ENCODE measurements around the gene BCOR. TPM values are rescaled to one million over a fixed set of nuclear protein-coding genes. Genes with fewer than 3 reads are reported as not detected.

The BCOR gene
- total and polyA plus RNA-seq, 4 donors: 5.6 to 23.0 (median 11.0) TPM

- TF ChIP-seq ATF3 (IDR thresholded peaks at IDR 0.05) (no peak), SP1 (IDR thresholded peaks at IDR 0.05) (no peak), FOXA1 (IDR thresholded peaks at IDR 0.05) (no peak), RXRA (IDR thresholded peaks at IDR 0.05) (no peak)
These were observed 92.3 kb downstream of the BCOR start (continued) for GRCh38 chrX:40005292-40006011.

GRCh38 chrX:40004921-40005291 is 92.9 kb downstream of the BCOR start:
- Histone ChIP-seq H3K9ac (ENCODE audit: low read depth in 1 of 2, low read length in 2 of 2) (no peak overlapping the region), H3K36me3 (ENCODE audit: control insufficient read depth in 4 of 4, insufficient read depth in 3 of 4, low read depth in 1 of 4, low read length in 3 of 4) (no peaks in the 10 kb centered on the region), H3K27me3 (ENCODE audit: control insufficient read depth in 4 of 4, insufficient read depth in 4 of 4, low read length in 3 of 4) (peaks cover 0 to 9% (median 0%) of the 10 kb centered on the region in 4 donors), H3K27ac (ENCODE audit: low read depth in 1 of 2, low read length in 2 of 2) (no peak overlapping the region), H3K9me3 (ENCODE audit: control insufficient read depth in 4 of 4, low read length in 3 of 4) (no peaks in the 10 kb centered on the region), H3K4me3 (ENCODE audit: low read depth in 1 of 3, low read length in 3 of 3) (no peak overlapping the region), H3K4me1 (ENCODE audit: control insufficient read depth in 4 of 4, insufficient read depth in 4 of 4, low read length in 3 of 4) (peaks cover 3 to 17% (median 4%) of the 10 kb centered on the region in 4 donors)
- TF ChIP-seq RXRA (IDR thresholded peaks at IDR 0.05): no peak
- TF ChIP-seq SP1 (IDR thresholded peaks at IDR 0.05): no peak
- TF ChIP-seq HNF4A (conservative IDR thresholded peaks at IDR 0.05): no peak
- TF ChIP-seq TAF1 (conservative IDR thresholded peaks at IDR 0.05): no peak
- TF ChIP-seq CTCF (IDR thresholded peaks at IDR 0.05; ENCODE audit: low read depth, low read length, missing input control): no peak
- TF ChIP-seq FOXA1 (IDR thresholded peaks at IDR 0.05): no peak
- TF ChIP-seq GABPA (IDR thresholded peaks at IDR 0.05 in 1 of 2, conservative IDR thresholded peaks at IDR 0.05 in 1 of 2): no peak
- TF ChIP-seq YY1 (IDR thresholded peaks at IDR 0.05): no peak
- DNase-seq (ENCODE audit: low spot score): no peak
- WGBS: 75% methylated on average over 16 of the region's 16 CpGs

GRCh38 chrX:40004246-40004535 is 93.6 kb downstream of the BCOR start:
- no peaks in the 10 kb centered on the region for H3K36me3 ChIP-seq (ENCODE audit: control insufficient read depth in 4 of 4, insufficient read depth in 3 of 4, low read depth in 1 of 4, low read length in 3 of 4)
- peaks cover 3 to 13% (median 4%) of the 10 kb centered on the region in 4 donors for H3K4me1 ChIP-seq (ENCODE audit: control insufficient read depth in 4 of 4, insufficient read depth in 4 of 4, low read length in 3 of 4)
- peaks cover 0 to 9% (median 0%) of the 10 kb centered on the region in 4 donors for H3K27me3 ChIP-seq (ENCODE audit: control insufficient read depth in 4 of 4, insufficient read depth in 4 of 4, low read length in 3 of 4)
- no peak for DNase-seq (ENCODE audit: low spot score)
- no peak overlapping the region for H3K4me3 ChIP-seq (ENCODE audit: low read depth in 1 of 3, low read length in 3 of 3)
- H3K9me3 ChIP-seq (ENCODE audit: control insufficient read depth in 4 of 4, low read length in 3 of 4): no peaks in the 10 kb centered on the region
- TF ChIP-seq MAX (IDR thresholded peaks at IDR 0.05) (no peak), HNF4A (conservative IDR thresholded peaks at IDR 0.05) (no peak), RAD21 (IDR thresholded peaks at IDR 0.05) (no peak), JUND (IDR thresholded peaks at IDR 0.05) (no peak), TAF1 (conservative IDR thresholded peaks at IDR 0.05) (no peak), RXRA (IDR thresholded peaks at IDR 0.05) (no peak), EGR1 (IDR thresholded peaks at IDR 0.05; ENCODE audit: low read depth in 2 of 2) (no peak), FOXA1 (IDR thresholded peaks at IDR 0.05) (no peak), SP1 (IDR thresholded peaks at IDR 0.05) (no peak), HNF4G (IDR thresholded peaks at IDR 0.05) (no peak), REST (IDR thresholded peaks at IDR 0.05) (no peak), NR2F2 (IDR thresholded peaks at IDR 0.05) (no peak), ATF3 (IDR thresholded peaks at IDR 0.05) (no peak), YY1 (IDR thresholded peaks at IDR 0.05) (no peak)
- H3K9ac ChIP-seq (ENCODE audit: low read depth in 1 of 2, low read length in 2 of 2): no peak overlapping the region
- no peak overlapping the region for H3K27ac ChIP-seq (ENCODE audit: low read depth in 1 of 2, low read length in 2 of 2)
- 95% methylated on average over 4 of the region's 4 CpGs for WGBS
